NOMO-1 treated with DMSO at 0.1 percent for 48 hours (cell line): ENCODE data around the gene OR2A25.

Experiments
- DNase-seq: peaks from one replicate; lab custom pipeline; 2025; ENCODE audit not compliant: unreplicated experiment; lab: John Stamatoyannopoulos, UW

Gene OR2A25

DNA sequence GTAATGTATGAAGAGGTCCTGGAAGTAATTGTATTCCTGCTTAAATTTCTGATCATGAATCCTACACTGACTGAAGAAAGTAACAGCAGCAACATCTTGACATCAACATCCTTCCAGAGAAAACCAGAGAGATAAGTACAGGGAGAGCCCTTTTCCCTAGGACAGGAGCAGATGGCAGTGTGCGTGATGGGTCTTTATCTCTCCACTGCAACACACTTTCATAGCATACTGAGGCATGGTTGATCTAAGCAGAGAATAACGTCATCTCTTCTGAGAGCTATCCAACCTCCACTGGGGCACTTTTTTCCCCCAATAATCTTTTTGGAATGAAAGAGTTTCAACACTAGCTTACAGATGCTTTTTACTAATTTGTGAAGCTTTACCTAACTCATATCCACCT lies 342 bp downstream of the OR2A25 start:
- DNase-seq: no peak

GRCh38 chr7:144074374-144074773 lies 4.8 kb downstream of the OR2A25 start:
- no peak for DNase-seq

DNA sequence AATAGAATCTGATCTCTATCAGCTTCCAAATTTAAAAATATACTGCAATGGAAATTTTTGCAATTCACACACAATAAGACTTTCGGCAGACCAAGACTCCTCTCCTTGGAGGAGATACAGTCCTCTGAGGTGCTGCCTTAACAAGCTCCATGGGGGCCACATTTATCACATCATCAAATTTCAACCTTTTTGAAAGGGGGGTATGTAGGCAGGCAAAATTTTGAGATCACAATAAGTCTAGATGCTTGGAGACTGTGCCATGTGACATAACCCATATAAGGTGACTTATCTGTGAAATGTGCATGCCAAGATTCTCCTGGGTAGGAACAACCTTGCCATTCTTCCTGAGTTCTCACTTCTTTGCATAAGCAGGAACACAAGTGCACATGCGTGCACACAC lies 16.4 kb downstream of the OR2A25 start, which contains the start of gene OR2A12:
OR2A12 (plus strand) TSS at position 301 of the 400 bp plus-strand sequence. CDS start 8,830 bp downstream, outside the sequence.
- no peak for DNase-seq

- no peak for DNase-seq
These were observed 17.1 kb downstream of the OR2A25 start for GRCh38 chr7:144086730-144087129.

DNA sequence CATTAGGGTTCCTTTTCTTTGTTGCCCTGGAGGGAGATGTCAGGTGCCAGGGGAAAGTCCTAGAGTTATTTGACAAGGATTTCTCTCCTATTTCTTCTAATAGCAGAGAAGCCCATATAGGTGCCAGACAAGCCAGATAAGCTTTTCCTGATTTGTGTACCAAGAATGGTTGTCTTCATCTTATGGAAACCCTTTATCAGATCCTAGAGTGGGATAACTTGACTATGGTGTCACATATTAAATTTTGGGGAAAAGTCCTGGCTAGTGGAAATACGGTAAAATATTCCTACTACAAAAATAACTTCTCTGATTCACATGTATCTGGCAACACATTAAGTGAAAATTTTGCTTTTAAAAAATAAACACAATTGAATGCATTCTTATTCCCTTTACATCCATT lies 17.6 kb downstream of the OR2A25 start:
- DNase-seq: no peak

- no peak for DNase-seq
These were observed 21.1 kb downstream of the OR2A25 start for GRCh38 chr7:144090667-144091066.

DNA sequence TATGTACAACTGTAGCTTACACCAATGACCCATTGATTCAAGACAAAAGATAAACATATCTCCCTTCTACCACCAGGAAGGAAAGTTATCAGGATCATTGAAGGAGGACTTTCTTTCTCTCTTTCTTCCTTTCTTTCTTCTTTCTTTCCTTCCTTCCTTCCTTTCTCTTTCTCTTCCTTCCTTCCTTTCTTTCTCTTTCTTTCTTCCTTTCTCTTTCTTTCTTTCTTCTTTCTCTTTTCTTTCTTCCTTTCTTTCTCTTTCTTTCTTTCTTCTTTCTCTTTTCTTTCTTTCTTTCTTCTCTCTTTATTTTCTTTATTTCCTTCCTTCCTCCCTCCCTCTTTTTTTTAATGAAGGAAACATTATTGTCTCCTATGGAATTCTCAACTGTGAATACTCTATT lies 29.2 kb downstream of the OR2A25 start:
- DNase-seq: no peak

GRCh38 chr7:144100607-144101006 lies 31.0 kb downstream of the OR2A25 start:
- DNase-seq: no peak

DNA sequence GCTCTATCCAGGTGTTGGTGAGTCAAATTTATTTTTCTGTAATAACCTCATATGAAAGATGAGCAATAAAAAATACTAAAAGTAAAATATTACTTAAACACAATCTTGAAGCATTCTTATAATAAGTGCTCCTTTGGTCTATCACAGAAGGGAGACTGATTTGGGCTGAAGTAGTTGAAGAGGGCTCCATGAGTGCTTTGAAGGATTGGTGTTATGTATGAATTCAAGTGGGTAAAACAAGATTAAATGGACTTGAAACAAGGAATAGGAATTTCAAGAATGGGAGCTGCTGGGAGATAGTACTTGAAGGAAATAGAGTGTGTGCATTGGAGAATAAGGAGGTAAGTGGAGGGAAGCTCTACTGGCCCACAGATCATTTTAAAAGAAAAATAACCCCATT lies 32.4 kb downstream of the OR2A25 start:
- DNase-seq: no peak

- DNase-seq: no peak
These were observed 35.6 kb downstream of the OR2A25 start for GRCh38 chr7:144105211-144105610.

GRCh38 chr7:144109283-144109682 lies 39.7 kb downstream of the OR2A25 start, which contains the start of gene OR2A2:
Gene OR2A2 (plus strand): TSS chr7:144109583. CDS start chr7:144109583, 0 bp downstream.
- DNase-seq: no peak

DNA sequence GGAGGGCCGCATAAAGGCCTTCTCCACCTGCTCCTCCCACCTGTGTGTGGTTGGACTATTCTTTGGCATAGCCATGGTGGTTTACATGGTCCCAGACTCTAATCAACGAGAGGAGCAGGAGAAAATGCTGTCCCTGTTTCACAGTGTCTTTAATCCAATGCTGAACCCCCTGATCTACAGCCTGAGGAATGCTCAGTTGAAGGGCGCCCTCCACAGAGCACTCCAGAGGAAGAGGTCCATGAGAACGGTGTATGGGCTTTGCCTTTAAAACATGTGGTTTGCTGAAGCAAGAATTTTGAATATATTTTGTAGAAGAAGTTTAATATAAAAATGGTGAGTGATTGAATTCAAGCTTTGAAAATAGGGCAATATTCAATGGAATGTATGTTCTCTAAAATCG lies 40.7 kb downstream of the OR2A25 start:
- DNase-seq: no peak

DNA sequence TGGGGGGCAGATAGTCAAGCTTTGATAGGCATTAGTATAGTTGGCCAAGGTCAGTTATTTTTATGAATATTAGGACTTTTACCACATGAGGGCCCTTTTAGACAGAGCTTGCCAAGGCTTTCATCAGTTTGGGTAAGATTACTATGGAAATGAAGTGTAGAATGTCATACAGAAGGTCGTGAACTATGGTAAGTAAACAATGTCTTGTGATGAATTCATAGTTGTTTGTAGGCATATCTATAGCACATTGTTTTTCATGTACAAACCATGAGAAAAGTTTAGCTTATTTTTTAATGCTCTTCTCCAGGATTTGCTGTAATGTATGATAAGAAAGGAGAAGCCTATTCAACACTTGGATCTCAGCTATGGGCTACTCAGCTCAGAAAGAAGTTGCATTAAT lies 44.0 kb downstream of the OR2A25 start:
- no peak for DNase-seq

DNA sequence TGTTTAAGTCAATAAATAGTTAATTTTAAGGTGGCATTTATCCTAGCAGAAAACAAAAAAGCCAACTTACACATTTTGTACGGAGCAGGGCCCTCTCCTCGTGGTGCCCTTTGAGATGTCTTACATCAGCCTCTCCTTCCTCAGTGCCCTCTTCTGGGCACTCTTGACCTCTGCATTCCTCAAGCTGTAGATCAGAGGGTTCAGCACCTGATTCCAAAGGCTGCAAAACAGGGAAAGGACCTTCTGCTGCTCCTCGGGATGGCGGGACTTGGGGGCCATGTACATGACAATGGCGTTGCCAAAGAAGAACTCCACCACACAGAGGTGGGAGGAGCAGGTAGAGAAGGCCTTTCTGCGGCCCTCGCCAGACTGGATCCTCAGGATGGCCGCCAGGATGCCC lies 48.7 kb downstream of the OR2A25 start:
- no peak for DNase-seq

- DNase-seq: no peak
These were observed 53.3 kb downstream of the OR2A25 start, which contains the start of gene OR2A14 for GRCh38 chr7:144122876-144123275. Gene OR2A14 (plus strand): TSS chr7:144123176. CDS start chr7:144129113, 5,937 bp downstream.
